SHP77 (cell line): ENCODE measurements around the gene AGBL1.

ENCODE experiments used
- DNase-seq, 2 experiments: peaks; one replicate each; lab custom pipeline; 2025; lab: John Stamatoyannopoulos, UW

Gene AGBL1

GRCh38 chr15:86645925-86646500 is 566.3 kb downstream of the AGBL1 start:
- DNase-seq, result no peak

GRCh38 chr15:86647810-86648440 is 568.3 kb downstream of the AGBL1 start:
- DNase-seq, result no peak

GRCh38 chr15:86649277-86649676 is 569.6 kb downstream of the AGBL1 start:
- no peak for DNase-seq

GRCh38 chr15:86650094-86650493 is 570.4 kb downstream of the AGBL1 start:
- DNase-seq, result no peak

- DNase-seq, result no peak
Measured at GRCh38 chr15:86653344-86654197, 573.9 kb downstream of the AGBL1 start.

- DNase-seq, result no peak
Measured at GRCh38 chr15:86654501-86654900, 574.8 kb downstream of the AGBL1 start.

GRCh38 chr15:86657305-86657704 is 577.6 kb downstream of the AGBL1 start:
- DNase-seq, result no peak

GRCh38 chr15:86659724-86660411 is 580.2 kb downstream of the AGBL1 start:
- no peak for DNase-seq

- no peak for DNase-seq
Measured at GRCh38 chr15:86661580-86661979, 581.9 kb downstream of the AGBL1 start.

- DNase-seq, result no peak
Measured at GRCh38 chr15:86663304-86663703, 583.6 kb downstream of the AGBL1 start.

- no peak for DNase-seq
Measured at GRCh38 chr15:86663979-86664378, 584.3 kb downstream of the AGBL1 start.

- DNase-seq, result no peak
Measured at GRCh38 chr15:86664581-86664980, 584.9 kb downstream of the AGBL1 start.

- no peak for DNase-seq
Measured at GRCh38 chr15:86676002-86676401, 596.3 kb downstream of the AGBL1 start.

- DNase-seq, result no peak
Measured at GRCh38 chr15:86677278-86677677, 597.6 kb downstream of the AGBL1 start.

GRCh38 chr15:86685263-86685662 is 605.6 kb downstream of the AGBL1 start:
- DNase-seq, result no peak

GRCh38 chr15:86689006-86689405 is 609.3 kb downstream of the AGBL1 start:
- DNase-seq, result no peak

GRCh38 chr15:86690566-86690965 is 610.9 kb downstream of the AGBL1 start:
- no peak for DNase-seq

GRCh38 chr15:86691091-86691663 is 611.5 kb downstream of the AGBL1 start:
- DNase-seq, result no peak

GRCh38 chr15:86700864-86701610 is 621.4 kb downstream of the AGBL1 start:
- DNase-seq, result no peak

- DNase-seq, result no peak
Measured at GRCh38 chr15:86701611-86701963, 621.9 kb downstream of the AGBL1 start.

- DNase-seq, result no peak
Measured at GRCh38 chr15:86706813-86707212, 627.1 kb downstream of the AGBL1 start.

GRCh38 chr15:86711476-86711875 is 631.8 kb downstream of the AGBL1 start:
- no peak for DNase-seq
